H1 (cell line): Measurements from ENCODE around the gene SLC18A3. TPM values are rescaled to one million over a fixed set of nuclear protein-coding genes. Genes with fewer than 3 reads are reported as not detected.

Experiments
- CTCF ChIA-PET: fragments of 300-600 bp; sonication (Branson Sonifier 250); formaldehyde crosslinking; loops from one replicate; lab custom pipeline; 2021; ENCODE audit not compliant: partially characterized antibody; lab: Charles Lee
- POLR2A ChIA-PET: fragments of 300-600 bp; sonication (Branson Sonifier 250); formaldehyde crosslinking; loops from one replicate; lab custom pipeline; 2021; ENCODE audit warnings: inconsistent platforms; ENCODE audit not compliant: partially characterized antibody; lab: Charles Lee
- DNase-seq, 2 experiments: peaks; one replicate each; pipeline versions ENCODE4 v3.0.0 to v3.0.0-alpha.2; 2010 to 2022; ENCODE audit warnings: low spot score in 2 of 2, low read depth in 1 of 2, mixed read lengths in 1 of 2
- FAIRE-seq: peaks from 2 replicates; lab custom pipeline; 2011; peaks lifted over from hg19 to GRCh38; lab: Jason Lieb, UNC
- H2AFZ ChIP-seq: 2 replicates; pipeline ENCODE4 v1.8.1; 2012; ENCODE audit warnings: low read length, inconsistent platforms
- H2AK5ac ChIP-seq: 2 replicates; pipeline ENCODE4 v1.6.1; 2013; ENCODE audit warnings: low read depth, low read length
- H2BK120ac ChIP-seq: replicated peaks from 2 replicates; pipeline ENCODE3; 2013; ENCODE audit warnings: low read depth, low read length, inconsistent platforms
- H2BK12ac ChIP-seq: 2 replicates; pipeline ENCODE4 v1.6.1; 2013; ENCODE audit warnings: low read depth, low read length
- H2BK15ac ChIP-seq: 2 replicates; pipeline ENCODE4 v1.6.1; 2013; ENCODE audit warnings: low read length
- H2BK20ac ChIP-seq: 2 replicates; pipeline ENCODE4 v1.6.1; 2013; ENCODE audit warnings: low read length
- H2BK5ac ChIP-seq: 2 replicates; pipeline ENCODE4 v1.6.1; 2013; ENCODE audit warnings: low read depth, low read length
- H3K14ac ChIP-seq: 2 replicates; pipeline ENCODE4 v1.6.1; 2013; ENCODE audit warnings: inconsistent platforms; ENCODE audit not compliant: insufficient read length
- H3K18ac ChIP-seq: 2 replicates; pipeline ENCODE4 v1.6.1; 2013; ENCODE audit warnings: low read length; ENCODE audit errors: extremely low read depth
- H3K23ac ChIP-seq: 2 replicates; pipeline ENCODE4 v1.6.1; 2013; ENCODE audit warnings: inconsistent platforms; ENCODE audit not compliant: insufficient read length
- H3K23me2 ChIP-seq: 2 replicates; pipeline ENCODE4 v1.6.1; 2013; ENCODE audit warnings: low read depth, low read length
- H3K27ac ChIP-seq: 2 replicates; pipeline ENCODE4 v1.6.1; 2011; ENCODE audit warnings: low read depth, low read length, inconsistent platforms
- H3K27me3 ChIP-seq, 4 experiments: replicated peaks in 1 of 4; 1 replicate in 1 of 4; 2 replicates in 3 of 4; pipeline versions ENCODE4 v1.6.1 to v1.8.1; 2011 to 2013; ENCODE audit warnings: low read length in 3 of 4, mild to moderate bottlenecking in 3 of 4, inconsistent platforms in 2 of 4, mixed read lengths in 2 of 4, moderate library complexity in 1 of 4; ENCODE audit not compliant: control insufficient read depth in 3 of 4, insufficient read depth in 3 of 4; ENCODE audit errors: extremely low read depth in 1 of 4
- H3K36me3 ChIP-seq, 4 experiments: 2 replicates each; pipeline versions ENCODE4 v1.6.1 to v1.8.1; 2011 to 2013; ENCODE audit warnings: mild to moderate bottlenecking in 4 of 4, low read length in 3 of 4, moderate library complexity in 2 of 4, control low read depth in 1 of 4, inconsistent platforms in 1 of 4; ENCODE audit not compliant: insufficient read depth in 4 of 4, control insufficient read depth in 2 of 4
- H3K4ac ChIP-seq: replicated peaks from 2 replicates; pipeline ENCODE3; 2013; ENCODE audit warnings: low read length, low read depth, mixed read lengths, inconsistent platforms; ENCODE audit not compliant: insufficient read length
- H3K4me1 ChIP-seq, 4 experiments: replicated peaks in 1 of 4; 1 replicate in 1 of 4; 2 replicates in 3 of 4; pipeline versions ENCODE4 v1.6.1 to v1.8.1; 2011 to 2013; ENCODE audit warnings: low read length in 3 of 4, inconsistent platforms in 2 of 4, mixed read lengths in 1 of 4; ENCODE audit not compliant: insufficient read depth in 4 of 4, control insufficient read depth in 3 of 4
- H3K4me2 ChIP-seq, 2 experiments: 2 replicates each; pipeline versions ENCODE4 v1.6.1 to v1.8.1; 2011 to 2013; ENCODE audit warnings: low read depth in 2 of 2, low read length in 2 of 2, control low read depth in 1 of 2, inconsistent platforms in 1 of 2, mild to moderate bottlenecking in 1 of 2; ENCODE audit not compliant: insufficient read depth in 1 of 2
- H3K4me3 ChIP-seq, 4 experiments: fragments of 200-600, 300-600 bp in 1 of 4; sonication (generic), shearing (Covaris generic), sonication (Bioruptor Twin) in 1 of 4; 2 replicates each; pipeline versions ENCODE4 v1.5.1 to v1.8.1; 2011 to 2016; ENCODE audit warnings: low read length in 4 of 4, low read depth in 3 of 4, control low read depth in 2 of 4, inconsistent platforms in 2 of 4, mild to moderate bottlenecking in 2 of 4, mixed read lengths in 1 of 4, moderate library complexity in 1 of 4; ENCODE audit not compliant: insufficient read depth in 2 of 4; ENCODE audit errors: extremely low read depth in 1 of 4
- H3K56ac ChIP-seq: replicated peaks from 2 replicates; pipeline ENCODE3; 2013; ENCODE audit warnings: low read depth, mild to moderate bottlenecking, mixed read lengths, low read length, inconsistent platforms; ENCODE audit not compliant: insufficient read length
- H3K79me1 ChIP-seq: 2 replicates; pipeline ENCODE4 v1.6.1; 2013; ENCODE audit warnings: low read depth, low read length, control low read depth
- H3K79me2 ChIP-seq, 2 experiments: 2 replicates each; pipeline versions ENCODE4 v1.6.1 to v1.8.1; 2012 to 2013; ENCODE audit warnings: low read length in 2 of 2, mild to moderate bottlenecking in 2 of 2, inconsistent platforms in 1 of 2; ENCODE audit not compliant: insufficient read depth in 2 of 2, control insufficient read depth in 1 of 2
- H3K9ac ChIP-seq, 4 experiments: replicated peaks in 1 of 4; 1 replicate in 1 of 4; 2 replicates in 3 of 4; pipeline versions ENCODE4 v1.6.1 to v1.8.1; 2011 to 2013; ENCODE audit warnings: low read depth in 3 of 4, low read length in 3 of 4, control low read depth in 2 of 4, mild to moderate bottlenecking in 2 of 4, moderate library complexity in 2 of 4, inconsistent platforms in 1 of 4; ENCODE audit errors: extremely low read depth in 1 of 4
- H3K9me3 ChIP-seq, 2 experiments: 2 replicates each; pipeline versions ENCODE4 v1.6.1 to v1.8.1; 2012 to 2013; ENCODE audit warnings: mild to moderate bottlenecking in 2 of 2, moderate library complexity in 2 of 2, control low read depth in 1 of 2, inconsistent platforms in 1 of 2, low read depth in 1 of 2, low read length in 1 of 2, mixed read lengths in 1 of 2; ENCODE audit not compliant: insufficient read depth in 2 of 2
- H4K20me1 ChIP-seq, 2 experiments: replicated peaks in 1 of 2; 2 replicates each; pipeline versions ENCODE3 to v1.8.1; 2011 to 2013; ENCODE audit warnings: inconsistent platforms in 2 of 2, low read length in 2 of 2, mild to moderate bottlenecking in 1 of 2; ENCODE audit not compliant: insufficient read depth in 2 of 2, control insufficient read depth in 1 of 2
- H4K5ac ChIP-seq: 2 replicates; pipeline ENCODE4 v1.6.1; 2013; ENCODE audit warnings: low read length, low read depth, mixed read lengths, inconsistent platforms; ENCODE audit not compliant: insufficient read length
- H4K8ac ChIP-seq: 2 replicates; pipeline ENCODE4 v1.8.0; 2013; ENCODE audit warnings: mild to moderate bottlenecking, moderate library complexity, low read length, inconsistent platforms; ENCODE audit not compliant: insufficient read depth; ENCODE audit errors: extremely low read depth
- H4K91ac ChIP-seq: replicated peaks from 2 replicates; pipeline ENCODE3; 2013; ENCODE audit warnings: low read length, mixed read lengths, inconsistent platforms; ENCODE audit not compliant: insufficient read length
- EZH2 ChIP-seq: fragments of 200-600 bp; sonication (generic); IDR thresholded peaks from 2 replicates; pipeline ENCODE4 v1.7.1; 2012; ENCODE audit warnings: low read depth, mild to moderate bottlenecking, moderate library complexity, low read length, inconsistent platforms; ENCODE audit not compliant: severe bottlenecking
- KDM5A ChIP-seq: fragments of 200-600 bp; IDR thresholded peaks from 2 replicates; pipeline ENCODE4 v1.7.1; 2012; ENCODE audit warnings: mild to moderate bottlenecking, low read length, inconsistent platforms, mixed read lengths
- NRF1 ChIP-seq: IDR thresholded peaks from 2 replicates; pipeline ENCODE4 v1.6.1; 2011; ENCODE audit warnings: mild to moderate bottlenecking, low read depth, low read length, improper control_type of control experiment
- SUZ12 ChIP-seq: fragments of 200-600 bp; sonication (generic); IDR thresholded peaks from 2 replicates; pipeline ENCODE4 v1.6.1; 2012; ENCODE audit warnings: mild to moderate bottlenecking, inconsistent platforms, low read length, moderate library complexity, mixed read lengths
- WGBS, 2 experiments: shearing (Covaris generic) in 1 of 2; methylation state at CpG; one replicate each; pipeline versions ENCODE4 v1.1.6 to v1.1.7; 2013 to 2015; ENCODE audit warnings: low lambda C conversion rate in 2 of 2, mixed read lengths in 2 of 2, inconsistent platforms in 1 of 2, low coverage in 1 of 2, missing lambda C conversion rate in 1 of 2; ENCODE audit not compliant: insufficient replicate concordance in 2 of 2, insufficient coverage in 1 of 2, insufficient read length in 1 of 2; ENCODE audit errors: extremely low coverage in 1 of 2, missing lambda C conversion rate in 1 of 2; 5-methylcytosine and 5-hydroxymethylcytosine counted together
- polyA plus RNA-seq, 7 experiments: library from polyadenylated mRNA; depleted of rRNA in 3 of 7; stranded (reverse) in 5 of 7; unstranded in 2 of 7; fragments of >200 nt in 5 of 7; fragments of 200-250 nt in 2 of 7; gene quantifications; 1 replicate in 5 of 7; 2 replicates in 1 of 7; 4 replicates in 1 of 7; pipeline versions ENCODE4 v1.2.1 to v1.2.3, GENCODE V29; 2011 to 2013; ENCODE audit warnings: missing spikeins in 2 of 7, mixed read lengths in 2 of 7
- total RNA-seq: library from RNA; stranded (reverse); fragmentation: NEBNext Ultra II Directional; extraction: Animal tissue kit (Norgen Biotek cat#: 25700); gene quantifications from 2 replicates; pipeline ENCODE4 v1.2.1, GENCODE V29; 2021

Gene SLC18A3
- total and polyA plus RNA-seq, 2 of the 8 experiments (the other 6 are each of a cell fraction or from before 2014, with no cell fraction given): 0.17 TPM; not detected in 1

- H4K8ac ChIP-seq: no peak within 1 kb of the TSS
- FAIRE-seq (no peak), DNase-seq (peak in 1 of 2 experiments; percentile 51)
- no peak within 1 kb of the TSS; the same call in 1 of the 2 replicates for H3K18ac ChIP-seq
- H3K36me3 ChIP-seq: peaks cover 0 to 6% (median 0%) of the 10 kb centered on the region in 4 experiments; a peak in 1 of 8 replicates
- H3K9me3 ChIP-seq: no peaks in the 10 kb centered on the region; a peak in 1 of 4 replicates
- peaks cover 15% of the 10 kb centered on the region; the same call in 1 of the 2 replicates for H3K23me2 ChIP-seq
- no peaks in the 10 kb centered on the region for H3K79me1 ChIP-seq
- no peak within 1 kb of the TSS for H3K4ac ChIP-seq
- TF ChIP-seq NRF1 (no peak), KDM5A (no peak), EZH2 (peak; percentile 88), SUZ12 (peak; percentile 69; the same call in 1 of the 2 replicates)
- H3K27ac ChIP-seq: no peak within 1 kb of the TSS
- no peak within 1 kb of the TSS for H4K91ac ChIP-seq
- H2BK15ac ChIP-seq: no peak within 1 kb of the TSS
- H3K4me2 ChIP-seq: peak within 1 kb of the TSS; percentile 70 to 71
- no peak within 1 kb of the TSS for H2AK5ac ChIP-seq
- no peak within 1 kb of the TSS for H3K56ac ChIP-seq
- H3K9ac ChIP-seq: no peak within 1 kb of the TSS
- H2BK5ac ChIP-seq: no peak within 1 kb of the TSS
- H3K4me3 ChIP-seq: peak within 1 kb of the TSS in 3 of 4 experiments; percentile 3 to 72 (median 15); a peak in 5 of 8 replicates
- peaks cover 17 to 33% of the 10 kb centered on the region in 2 experiments for H4K20me1 ChIP-seq
- 6% methylated on average over 7 of the region's 10 CpGs; no CpG with 5 or more reads in 1 of the 2 experiments for WGBS, 2 experiments
- H3K23ac ChIP-seq: no peak within 1 kb of the TSS
- H3K79me2 ChIP-seq: no peaks in the 10 kb centered on the region
- ChIA-PET POLR2A (no interaction called here), CTCF (interaction anchor here (0.9 to 1.2 kb wide), 2 partner anchors 19 to 131 kb away, joined by 3 read pairs; no protein-coding TSS in a partner anchor)
- no peak within 1 kb of the TSS for H2BK120ac ChIP-seq
- no peak within 1 kb of the TSS for H2BK12ac ChIP-seq
- peaks cover 0 to 39% (median 25%) of the 10 kb centered on the region in 4 experiments; a peak in 6 of 7 replicates for H3K4me1 ChIP-seq
- H2BK20ac ChIP-seq: no peak within 1 kb of the TSS; the same call in 1 of the 2 replicates
- H3K14ac ChIP-seq: no peak within 1 kb of the TSS
- no peak within 1 kb of the TSS for H4K5ac ChIP-seq
- H3K27me3 ChIP-seq: peaks cover 73 to 91% (median 86%) of the 10 kb centered on the region in 4 experiments
- H2AFZ ChIP-seq: no peak within 1 kb of the TSS
These were observed 3.8 kb downstream of the SLC18A3 start, which contains the start of gene CHAT for GRCh38 chr10:49613882-49614241. TSS of gene CHAT (plus strand) at chr10:49614037. CDS start at chr10:49614190, 153 bp downstream.
